ENCODE measurements around the gene ATXN1. TPM values are rescaled to one million over a fixed set of nuclear protein-coding genes. Genes with fewer than 3 reads are reported as not detected.

ATXN1 gene
- total and polyA plus RNA-seq, 2 of the 13 experiments (the other 11 are each of a cell fraction or from before 2014, with no cell fraction given): 20.7 to 39.5 TPM

DNA sequence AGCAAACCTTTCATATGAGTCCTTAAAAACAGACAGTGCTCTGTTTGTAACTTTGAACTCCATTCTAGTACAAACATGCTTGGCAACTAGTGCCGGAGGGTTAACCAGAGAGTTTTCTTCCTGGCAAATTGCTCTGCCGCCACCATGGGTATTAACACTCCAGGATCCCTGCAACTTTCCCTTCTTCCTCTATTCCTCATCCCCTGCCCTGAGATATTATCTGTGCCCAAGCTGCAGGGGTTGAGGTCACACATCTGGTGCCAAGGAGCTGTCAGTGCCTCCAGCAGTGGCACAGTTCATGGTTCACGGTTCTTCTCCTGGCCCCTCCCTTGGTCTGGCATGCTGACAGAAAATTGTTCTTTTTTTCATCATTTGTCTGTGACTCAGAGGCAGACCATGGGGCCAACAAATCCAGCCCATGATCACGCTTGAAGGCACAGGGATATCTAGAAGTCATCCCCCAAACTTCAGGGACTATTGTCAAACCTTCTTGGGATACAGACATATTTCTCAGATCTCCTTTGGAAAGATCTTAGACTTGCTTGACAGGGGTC is 77.5 kb downstream of the ATXN1 start (continued):
- TF ChIP-seq, protein P1, sequence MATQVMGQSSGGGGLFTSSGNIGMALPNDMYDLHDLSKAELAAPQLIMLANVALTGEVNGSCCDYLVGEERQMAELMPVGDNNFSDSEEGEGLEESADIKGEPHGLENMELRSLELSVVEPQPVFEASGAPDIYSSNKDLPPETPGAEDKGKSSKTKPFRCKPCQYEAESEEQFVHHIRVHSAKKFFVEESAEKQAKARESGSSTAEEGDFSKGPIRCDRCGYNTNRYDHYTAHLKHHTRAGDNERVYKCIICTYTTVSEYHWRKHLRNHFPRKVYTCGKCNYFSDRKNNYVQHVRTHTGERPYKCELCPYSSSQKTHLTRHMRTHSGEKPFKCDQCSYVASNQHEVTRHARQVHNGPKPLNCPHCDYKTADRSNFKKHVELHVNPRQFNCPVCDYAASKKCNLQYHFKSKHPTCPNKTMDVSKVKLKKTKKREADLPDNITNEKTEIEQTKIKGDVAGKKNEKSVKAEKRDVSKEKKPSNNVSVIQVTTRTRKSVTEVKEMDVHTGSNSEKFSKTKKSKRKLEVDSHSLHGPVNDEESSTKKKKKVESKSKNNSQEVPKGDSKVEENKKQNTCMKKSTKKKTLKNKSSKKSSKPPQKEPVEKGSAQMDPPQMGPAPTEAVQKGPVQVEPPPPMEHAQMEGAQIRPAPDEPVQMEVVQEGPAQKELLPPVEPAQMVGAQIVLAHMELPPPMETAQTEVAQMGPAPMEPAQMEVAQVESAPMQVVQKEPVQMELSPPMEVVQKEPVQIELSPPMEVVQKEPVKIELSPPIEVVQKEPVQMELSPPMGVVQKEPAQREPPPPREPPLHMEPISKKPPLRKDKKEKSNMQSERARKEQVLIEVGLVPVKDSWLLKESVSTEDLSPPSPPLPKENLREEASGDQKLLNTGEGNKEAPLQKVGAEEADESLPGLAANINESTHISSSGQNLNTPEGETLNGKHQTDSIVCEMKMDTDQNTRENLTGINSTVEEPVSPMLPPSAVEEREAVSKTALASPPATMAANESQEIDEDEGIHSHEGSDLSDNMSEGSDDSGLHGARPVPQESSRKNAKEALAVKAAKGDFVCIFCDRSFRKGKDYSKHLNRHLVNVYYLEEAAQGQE (IDR thresholded peaks at IDR 0.05; ENCODE audit: borderline replicate concordance in 1 of 2, low read depth in 1 of 2, low read length in 2 of 2): no peak
- TF ChIP-seq ZNF850 (CRISPR knock-in tag; conservative IDR thresholded peaks at IDR 0.05) (no peak), AHR (CRISPR knock-in tag; IDR thresholded peaks at IDR 0.05) (peak; percentile 47; the same call in 1 of the 2 replicates), HNF4A (CRISPR knock-in tag; IDR thresholded peaks at IDR 0.05) (no peak; the same call in 1 of the 2 replicates), CCDC6 (CRISPR knock-in tag; IDR thresholded peaks at IDR 0.05) (no peak), ZNF652 (CRISPR knock-in tag; IDR thresholded peaks at IDR 0.05; ENCODE audit: borderline replicate concordance, low read depth) (peak; percentile 41; the same call in 1 of the 2 replicates), TGIF2 (CRISPR knock-in tag; IDR thresholded peaks at IDR 0.05) (no peak), KMT2B (CRISPR knock-in tag; IDR thresholded peaks at IDR 0.05) (peak; percentile 32; the same call in 1 of the 2 replicates)
- TF ChIP-seq, protein P2, sequence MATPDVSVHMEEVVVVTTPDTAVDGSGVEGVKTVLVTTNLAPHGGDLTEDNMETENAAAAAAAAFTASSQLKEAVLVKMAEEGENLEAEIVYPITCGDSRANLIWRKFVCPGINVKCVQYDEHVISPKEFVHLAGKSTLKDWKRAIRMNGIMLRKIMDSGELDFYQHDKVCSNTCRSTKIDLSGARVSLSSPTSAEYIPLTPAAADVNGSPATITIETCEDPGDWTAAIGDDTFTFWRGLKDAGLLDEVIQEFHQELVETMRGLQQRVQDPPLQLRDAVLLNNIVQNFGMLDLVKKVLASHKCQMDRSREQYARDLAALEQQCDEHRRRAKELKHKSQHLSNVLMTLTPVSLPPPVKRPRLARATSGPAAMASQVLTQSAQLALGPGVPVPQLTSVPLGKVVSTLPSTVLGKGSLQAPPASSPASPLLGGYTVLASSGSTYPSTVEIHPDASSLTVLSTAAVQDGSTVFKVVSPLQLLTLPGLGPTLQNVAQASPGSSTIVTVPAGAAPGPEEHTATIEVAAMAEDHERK (CRISPR knock-in tag; IDR thresholded peaks at IDR 0.05; ENCODE audit: low read depth): no peak
- TF ChIP-seq, protein P3, sequence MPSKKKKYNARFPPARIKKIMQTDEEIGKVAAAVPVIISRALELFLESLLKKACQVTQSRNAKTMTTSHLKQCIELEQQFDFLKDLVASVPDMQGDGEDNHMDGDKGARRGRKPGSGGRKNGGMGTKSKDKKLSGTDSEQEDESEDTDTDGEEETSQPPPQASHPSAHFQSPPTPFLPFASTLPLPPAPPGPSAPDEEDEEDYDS (CRISPR knock-in tag; IDR thresholded peaks at IDR 0.05): no peak
- TF ChIP-seq, protein P4, sequence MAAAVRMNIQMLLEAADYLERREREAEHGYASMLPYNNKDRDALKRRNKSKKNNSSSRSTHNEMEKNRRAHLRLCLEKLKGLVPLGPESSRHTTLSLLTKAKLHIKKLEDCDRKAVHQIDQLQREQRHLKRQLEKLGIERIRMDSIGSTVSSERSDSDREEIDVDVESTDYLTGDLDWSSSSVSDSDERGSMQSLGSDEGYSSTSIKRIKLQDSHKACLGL (CRISPR knock-in tag; IDR thresholded peaks at IDR 0.05): no peak
- TF ChIP-seq, protein P5, sequence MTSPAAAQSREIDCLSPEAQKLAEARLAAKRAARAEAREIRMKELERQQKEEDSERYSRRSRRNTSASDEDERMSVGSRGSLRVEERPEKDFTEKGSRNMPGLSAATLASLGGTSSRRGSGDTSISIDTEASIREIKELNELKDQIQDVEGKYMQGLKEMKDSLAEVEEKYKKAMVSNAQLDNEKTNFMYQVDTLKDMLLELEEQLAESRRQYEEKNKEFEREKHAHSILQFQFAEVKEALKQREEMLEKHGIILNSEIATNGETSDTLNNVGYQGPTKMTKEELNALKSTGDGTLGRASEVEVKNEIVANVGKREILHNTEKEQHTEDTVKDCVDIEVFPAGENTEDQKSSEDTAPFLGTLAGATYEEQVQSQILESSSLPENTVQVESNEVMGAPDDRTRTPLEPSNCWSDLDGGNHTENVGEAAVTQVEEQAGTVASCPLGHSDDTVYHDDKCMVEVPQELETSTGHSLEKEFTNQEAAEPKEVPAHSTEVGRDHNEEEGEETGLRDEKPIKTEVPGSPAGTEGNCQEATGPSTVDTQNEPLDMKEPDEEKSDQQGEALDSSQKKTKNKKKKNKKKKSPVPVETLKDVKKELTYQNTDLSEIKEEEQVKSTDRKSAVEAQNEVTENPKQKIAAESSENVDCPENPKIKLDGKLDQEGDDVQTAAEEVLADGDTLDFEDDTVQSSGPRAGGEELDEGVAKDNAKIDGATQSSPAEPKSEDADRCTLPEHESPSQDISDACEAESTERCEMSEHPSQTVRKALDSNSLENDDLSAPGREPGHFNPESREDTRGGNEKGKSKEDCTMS (CRISPR knock-in tag; conservative IDR thresholded peaks at IDR 0.05): no peak
- TF ChIP-seq, protein P6, sequence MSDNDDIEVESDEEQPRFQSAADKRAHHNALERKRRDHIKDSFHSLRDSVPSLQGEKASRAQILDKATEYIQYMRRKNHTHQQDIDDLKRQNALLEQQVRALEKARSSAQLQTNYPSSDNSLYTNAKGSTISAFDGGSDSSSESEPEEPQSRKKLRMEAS (IDR thresholded peaks at IDR 0.05): peak; percentile 46; the same call in 1 of the 2 replicates
- TF ChIP-seq, protein P7, sequence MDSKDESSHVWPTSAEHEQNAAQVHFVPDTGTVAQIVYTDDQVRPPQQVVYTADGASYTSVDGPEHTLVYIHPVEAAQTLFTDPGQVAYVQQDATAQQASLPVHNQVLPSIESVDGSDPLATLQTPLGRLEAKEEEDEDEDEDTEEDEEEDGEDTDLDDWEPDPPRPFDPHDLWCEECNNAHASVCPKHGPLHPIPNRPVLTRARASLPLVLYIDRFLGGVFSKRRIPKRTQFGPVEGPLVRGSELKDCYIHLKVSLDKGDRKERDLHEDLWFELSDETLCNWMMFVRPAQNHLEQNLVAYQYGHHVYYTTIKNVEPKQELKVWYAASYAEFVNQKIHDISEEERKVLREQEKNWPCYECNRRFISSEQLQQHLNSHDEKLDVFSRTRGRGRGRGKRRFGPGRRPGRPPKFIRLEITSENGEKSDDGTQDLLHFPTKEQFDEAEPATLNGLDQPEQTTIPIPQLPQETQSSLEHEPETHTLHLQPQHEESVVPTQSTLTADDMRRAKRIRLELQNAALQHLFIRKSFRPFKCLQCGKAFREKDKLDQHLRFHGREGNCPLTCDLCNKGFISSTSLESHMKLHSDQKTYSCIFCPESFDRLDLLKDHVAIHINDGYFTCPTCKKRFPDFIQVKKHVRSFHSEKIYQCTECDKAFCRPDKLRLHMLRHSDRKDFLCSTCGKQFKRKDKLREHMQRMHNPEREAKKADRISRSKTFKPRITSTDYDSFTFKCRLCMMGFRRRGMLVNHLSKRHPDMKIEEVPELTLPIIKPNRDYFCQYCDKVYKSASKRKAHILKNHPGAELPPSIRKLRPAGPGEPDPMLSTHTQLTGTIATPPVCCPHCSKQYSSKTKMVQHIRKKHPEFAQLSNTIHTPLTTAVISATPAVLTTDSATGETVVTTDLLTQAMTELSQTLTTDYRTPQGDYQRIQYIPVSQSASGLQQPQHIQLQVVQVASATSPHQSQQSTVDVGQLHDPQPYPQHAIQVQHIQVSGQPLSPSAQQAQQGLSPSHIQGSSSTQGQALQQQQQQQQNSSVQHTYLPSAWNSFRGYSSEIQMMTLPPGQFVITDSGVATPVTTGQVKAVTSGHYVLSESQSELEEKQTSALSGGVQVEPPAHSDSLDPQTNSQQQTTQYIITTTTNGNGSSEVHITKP (CRISPR knock-in tag; IDR thresholded peaks at IDR 0.05; ENCODE audit: low read depth): no peak
- TF ChIP-seq, protein P8, sequence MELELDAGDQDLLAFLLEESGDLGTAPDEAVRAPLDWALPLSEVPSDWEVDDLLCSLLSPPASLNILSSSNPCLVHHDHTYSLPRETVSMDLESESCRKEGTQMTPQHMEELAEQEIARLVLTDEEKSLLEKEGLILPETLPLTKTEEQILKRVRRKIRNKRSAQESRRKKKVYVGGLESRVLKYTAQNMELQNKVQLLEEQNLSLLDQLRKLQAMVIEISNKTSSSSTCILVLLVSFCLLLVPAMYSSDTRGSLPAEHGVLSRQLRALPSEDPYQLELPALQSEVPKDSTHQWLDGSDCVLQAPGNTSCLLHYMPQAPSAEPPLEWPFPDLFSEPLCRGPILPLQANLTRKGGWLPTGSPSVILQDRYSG (CRISPR knock-in tag; IDR thresholded peaks at IDR 0.05): 0 out of 2 replicates have a peak, but pooled peaks have one; percentile 35
